HepG2 (cell line): Measurements from ENCODE around the gene RHBG. TPM values are rescaled to one million over a fixed set of nuclear protein-coding genes. Genes with fewer than 3 reads are reported as not detected.

Source experiments
- ATAC-seq: fragments of 200-7000 bp; cut with Tn5 transposase; 3 replicates; pipeline ENCODE4 v1.9.1; 2020; ENCODE audit warnings: mild to moderate bottlenecking, moderate library complexity
- BruUV-seq: library from RNA; stranded (reverse); fragments of 400-500 nt; replicated peaks from 2 replicates; lab custom pipeline; 2021; lab: Mats Ljungman, UMichigan
- CTCF ChIA-PET: fragments of 300-600 bp; formaldehyde crosslinking; extraction: SDS; loops from one replicate; lab custom pipeline; 2021; ENCODE audit warnings: low total read pairs, inconsistent platforms, low intra/inter-chr PET ratio; lab: Yijun Ruan, JAX
- POLR2A ChIA-PET: fragments of 350-600 bp; sonication (Branson Sonifier 250); formaldehyde crosslinking; loops from one replicate; lab custom pipeline; 2020; ENCODE audit warnings: antibody characterized with exemption, inconsistent platforms; lab: Yijun Ruan, JAX
- DNase-seq: peaks from one replicate; pipeline ENCODE4 v3.0.0-alpha.2; 2015; ENCODE audit warnings: low spot score
- FAIRE-seq: peaks from 3 replicates; lab custom pipeline; 2011; peaks lifted over from hg19 to GRCh38; lab: Jason Lieb, UNC
- H2AFZ ChIP-seq: one replicate; pipeline ENCODE4 v1.6.1; 2011; ENCODE audit warnings: low read length, inconsistent platforms
- H3K27ac ChIP-seq: fragments of 300-600 bp; 3 replicates; pipeline ENCODE4 v1.8.0; 2011; ENCODE audit warnings: mixed run types, mild to moderate bottlenecking, mixed read lengths, low read length, inconsistent platforms; ENCODE audit not compliant: insufficient read depth; ENCODE audit errors: extremely low read length
- H3K27me3 ChIP-seq, 2 experiments: fragments of 200-600 bp in 1 of 2; 2 replicates in 1 of 2; 3 replicates in 1 of 2; pipeline versions ENCODE4 v1.6.0 to v1.8.0; 2011; ENCODE audit warnings: low read length in 2 of 2, mild to moderate bottlenecking in 2 of 2, moderate library complexity in 2 of 2, inconsistent platforms in 1 of 2; ENCODE audit not compliant: insufficient read depth in 2 of 2, control insufficient read depth in 1 of 2
- H3K36me3 ChIP-seq, 2 experiments: fragments of 200-600 bp in 1 of 2; replicated peaks in 1 of 2; 2 replicates in 1 of 2; 3 replicates in 1 of 2; pipeline versions ENCODE4 v1.5.1 to v1.8.0; 2011; ENCODE audit warnings: low read length in 2 of 2, inconsistent platforms in 1 of 2; ENCODE audit not compliant: insufficient read depth in 2 of 2, control insufficient read depth in 1 of 2
- H3K4me1 ChIP-seq: 2 replicates; pipeline ENCODE4 v1.5.1; 2012; ENCODE audit warnings: low read length, inconsistent platforms; ENCODE audit not compliant: insufficient read depth
- H3K4me2 ChIP-seq: 2 replicates; pipeline ENCODE4 v1.6.0; 2011; ENCODE audit warnings: low read depth, low read length, inconsistent platforms
- H3K4me3 ChIP-seq, 3 experiments: fragments of 200-600 bp in 1 of 3; sonication (generic), shearing (Covaris generic) in 1 of 3; replicated peaks in 1 of 3; 2 replicates each; pipeline ENCODE4 v1.5.1; 2011 to 2016; ENCODE audit warnings: low read length in 3 of 3, inconsistent platforms in 2 of 3, low read depth in 2 of 3, mild to moderate bottlenecking in 2 of 3, control low read depth in 1 of 3, mixed read lengths in 1 of 3; ENCODE audit not compliant: insufficient read depth in 1 of 3
- H3K79me2 ChIP-seq: one replicate; pipeline ENCODE4 v1.6.1; 2011; ENCODE audit warnings: low read length, inconsistent platforms; ENCODE audit not compliant: insufficient read depth
- H3K9ac ChIP-seq: 2 replicates; pipeline ENCODE4 v1.6.0; 2011; ENCODE audit warnings: mild to moderate bottlenecking, low read depth, low read length, inconsistent platforms; ENCODE audit not compliant: insufficient read depth
- H3K9me3 ChIP-seq: 2 replicates; pipeline ENCODE4 v1.5.1; 2012; ENCODE audit warnings: mild to moderate bottlenecking, low read length
- H4K20me1 ChIP-seq: 2 replicates; pipeline ENCODE4 v1.6.0; 2011; ENCODE audit warnings: inconsistent platforms, mild to moderate bottlenecking, low read length, moderate library complexity; ENCODE audit not compliant: insufficient read depth
- AGO2 ChIP-seq: fragments of 200-400 bp; formaldehyde crosslinking; optimal IDR thresholded peaks from 2 replicates; pipeline ENCODE3; 2017; ENCODE audit warnings: mild to moderate bottlenecking, low read depth, low read length, moderate library complexity
- CENPBD1 ChIP-seq: sonication (generic); formaldehyde crosslinking; IDR thresholded peaks from 2 replicates; pipeline ENCODE4 v1.8.0; 2022; ENCODE audit warnings: missing genetic modification reagents, low read depth, mild to moderate bottlenecking, borderline replicate concordance
- CHD4 ChIP-seq: fragments of 200-600 bp; sonication (generic); IDR thresholded peaks from 2 replicates; pipeline ENCODE4 v1.7.0; 2017; ENCODE audit warnings: mild to moderate bottlenecking, low read length, borderline replicate concordance
- GPN1 ChIP-seq: sonication (generic); formaldehyde crosslinking; IDR thresholded peaks from 2 replicates; pipeline ENCODE4 v1.5.1; 2020; ENCODE audit warnings: missing genetic modification reagents, borderline replicate concordance
- NR3C1 ChIP-seq: sonication (generic); formaldehyde crosslinking; IDR thresholded peaks from 2 replicates; pipeline ENCODE4 v1.4.0; 2020; ENCODE audit warnings: missing genetic modification reagents
- RFX3 ChIP-seq: IDR thresholded peaks from 2 replicates; pipeline ENCODE4 v1.6.1; 2016; ENCODE audit warnings: missing biosample characterization, missing genetic modification reagents
- SOX6 ChIP-seq, 2 experiments: fragments of 450-650 bp in 1 of 2; sonication (generic) in 1 of 2; formaldehyde crosslinking in 1 of 2; IDR thresholded peaks; 2 replicates each; pipeline versions ENCODE4 v1.4.0 to v1.6.1; 2017 to 2020; ENCODE audit warnings: antibody characterized with exemption in 1 of 2, mild to moderate bottlenecking in 1 of 2, missing genetic modification reagents in 1 of 2
- SP2 ChIP-seq: sonication (generic); formaldehyde crosslinking; IDR thresholded peaks from 2 replicates; pipeline ENCODE4 v1.5.1; 2020; ENCODE audit warnings: mild to moderate bottlenecking, missing genetic modification reagents
- SP5 ChIP-seq: IDR thresholded peaks from 2 replicates; pipeline ENCODE4 v1.6.1; 2016; ENCODE audit warnings: low read depth, borderline replicate concordance
- SRF ChIP-seq: IDR thresholded peaks from 2 replicates; pipeline ENCODE4 v1.6.1; 2011; ENCODE audit warnings: mild to moderate bottlenecking, low read depth, low read length, moderate library complexity
- UBTF ChIP-seq: sonication (generic); formaldehyde crosslinking; IDR thresholded peaks from 2 replicates; pipeline ENCODE4 v1.4.0; 2020; ENCODE audit warnings: mild to moderate bottlenecking, missing genetic modification reagents
- ZFP90 ChIP-seq: sonication (generic); formaldehyde crosslinking; IDR thresholded peaks from 2 replicates; pipeline ENCODE4 v1.8.0; 2022; ENCODE audit warnings: missing genetic modification reagents, mild to moderate bottlenecking, inconsistent platforms, borderline replicate concordance
- ZFP91 ChIP-seq: sonication (generic); formaldehyde crosslinking; IDR thresholded peaks from 2 replicates; pipeline ENCODE4 v1.9.0; 2022; ENCODE audit warnings: missing genetic modification reagents, mild to moderate bottlenecking, borderline replicate concordance
- ZNF12 ChIP-seq: sonication (generic); formaldehyde crosslinking; IDR thresholded peaks from 2 replicates; pipeline ENCODE4 v1.5.0; 2020; ENCODE audit warnings: missing genetic modification reagents
- ZNF225 ChIP-seq: sonication (generic); formaldehyde crosslinking; IDR thresholded peaks from 2 replicates; pipeline ENCODE4 v1.4.0; 2020; ENCODE audit warnings: mild to moderate bottlenecking, missing genetic modification reagents
- ZNF280D ChIP-seq: sonication (generic); formaldehyde crosslinking; IDR thresholded peaks from 2 replicates; pipeline ENCODE4 v1.5.1; 2020; ENCODE audit warnings: mild to moderate bottlenecking, missing genetic modification reagents
- ZNF660 ChIP-seq: sonication (generic); formaldehyde crosslinking; IDR thresholded peaks from 2 replicates; pipeline ENCODE4 v1.5.1; 2020; ENCODE audit warnings: mild to moderate bottlenecking, low read depth, missing genetic modification reagents, borderline replicate concordance
- WGBS: methylation state at CpG from one replicate; pipeline ENCODE4 v1.1.6; 2017; ENCODE audit warnings: low lambda C conversion rate; 5-methylcytosine and 5-hydroxymethylcytosine counted together
- in situ Hi-C: cut with HindIII; loops from 2 replicates; pipeline ENCODE4 v1.10.0; 2017; ENCODE audit warnings: low pct_unique_long_range_greater_than_20kb; ENCODE audit not compliant: extremely low pct_ligation_motif_present
- intact Hi-C: fragments of 100-400 bp; cut with micrococcal nuclease; formaldehyde crosslinking; loops from one replicate; pipeline ENCODE4 v1.10.0; 2022; ENCODE audit not compliant: unreplicated experiment
- polyA plus RNA-seq, 8 experiments: library from polyadenylated mRNA; depleted of rRNA in 3 of 8; stranded (reverse) in 7 of 8; unstranded in 1 of 8; fragments of >200 nt; fragmentation: Illumina TruSeq in 4 of 8; extraction: Trizol in 4 of 8; gene quantifications; 2 replicates each; pipeline versions ENCODE4 v1.2.1 to v1.2.3, GENCODE V29; 2011 to 2016; ENCODE audit warnings: low read depth in 4 of 8, missing spikeins in 1 of 8, mixed read lengths in 1 of 8; ENCODE audit not compliant: insufficient read depth in 1 of 8
- total RNA-seq, 5 experiments: library from RNA; depleted of rRNA; stranded (reverse); fragments of >200 nt; fragmentation: Illumina TruSeq; extraction: Trizol; gene quantifications; 2 replicates each; pipeline ENCODE4 v1.2.3, GENCODE V29; 2016; ENCODE audit warnings: low read depth in 1 of 5

Gene RHBG
- total and polyA plus RNA-seq, 2 of the 13 experiments (the other 11 are each of a cell fraction or from before 2014, with no cell fraction given), result 61.8 to 73.5 TPM

- H3K4me3 ChIP-seq, result peak overlapping the region; percentile 87 to 94 (median 92)
- POLR2A ChIA-PET, result interaction anchor here (0.7 to 2.9 kb wide), 9 partner anchors 21 to 219 kb away, joined by 3 to 22 read pairs (median 5); partner anchors contain the start of genes RHBG and SMG5
- ATAC-seq, result peak; percentile 64
- intact Hi-C loops (loop anchor here (5.0 kb wide), 2 partner anchors 34 to 46 kb away; no protein-coding TSS in a partner anchor), in situ Hi-C loops (no loop called here)
- H3K9ac ChIP-seq, result peak overlapping the region; percentile 85
- FAIRE-seq, result no peak
- peaks cover 43% of the 10 kb centered on the region for H3K79me2 ChIP-seq
- no peaks in the 10 kb centered on the region for H3K9me3 ChIP-seq
- H3K36me3 ChIP-seq, result peaks cover 3 to 28% of the 10 kb centered on the region in 2 experiments; a peak in 3 of 5 replicates
- H3K4me2 ChIP-seq, result peak overlapping the region; percentile 88
- CTCF ChIA-PET, result no interaction called here
- no TSS peak for BruUV-seq
- under 1% methylated on average over 14 of the region's 14 CpGs for WGBS
- H3K4me1 ChIP-seq, result peaks cover 25% of the 10 kb centered on the region
- DNase-seq, result no peak
- peaks cover 17% of the 10 kb centered on the region for H4K20me1 ChIP-seq
- no peak overlapping the region for H2AFZ ChIP-seq
- peak overlapping the region; percentile 85 for H3K27ac ChIP-seq
- H3K27me3 ChIP-seq, result no peaks in the 10 kb centered on the region; a peak in 1 of 5 replicates
- TF ChIP-seq GPN1 (no peak), SOX6 (IDR thresholded peaks at IDR 0.05) (no peak), SOX6 (CRISPR knock-in tag; IDR thresholded peaks at IDR 0.05) (no peak; the same call in 1 of the 2 replicates), ZNF660 (CRISPR knock-in tag) (0 out of 2 replicates have a peak, but pooled peaks have one; percentile 33), ZNF280D (no peak), RFX3 (no peak), CENPBD1 (CRISPR knock-in tag) (no peak), UBTF (CRISPR knock-in tag) (0 out of 2 replicates have a peak, but pooled peaks have one; percentile 32), AGO2 (peak; percentile 49), SRF (no peak), ZNF12 (no peak), NR3C1 (CRISPR knock-in tag) (no peak), ZNF225 (0 out of 2 replicates have a peak, but pooled peaks have one; percentile 44), SP2 (CRISPR knock-in tag) (no peak), ZFP91 (CRISPR knock-in tag) (no peak), CHD4 (no peak), SP5 (no peak), ZFP90 (0 out of 2 replicates have a peak, but pooled peaks have one; percentile 10)
These were observed 31.2 kb upstream of the RHBG start for GRCh38 chr1:156337888-156338179.
